ENCODE results near the gene ACO1.

ACO1 gene

GRCh38 chr9:32449969-32450368 lies 65.5 kb downstream of the ACO1 start:
- ChIA-PET CTCF (no interaction called here), POLR2A (ENCODE audit: low non-redundant PET) (no interaction called here)
- no peak for DNase-seq (ENCODE audit: low spot score)
- no peak for TF ChIP-seq CTCF (conservative IDR thresholded peaks at IDR 0.05; ENCODE audit: low read depth)
- H3K27ac ChIP-seq, result no peak overlapping the region

- DNase-seq (ENCODE audit: low spot score), result no peak
- ChIA-PET POLR2A (ENCODE audit: low non-redundant PET) (no interaction called here), CTCF (interaction anchor here (0.6 kb wide), 1 partner anchor 1384 kb away, joined by 6 read pairs; no protein-coding TSS in a partner anchor)
- H3K27ac ChIP-seq, result no peak overlapping the region
- TF ChIP-seq CTCF (conservative IDR thresholded peaks at IDR 0.05; ENCODE audit: low read depth), result no peak
Observed at GRCh38 chr9:32454280-32454679, 69.8 kb downstream of the ACO1 start.

- no peak for DNase-seq (ENCODE audit: low spot score)
- CTCF ChIA-PET, result interaction anchor here (1.7 kb wide), 1 partner anchor 14 kb away, joined by 5 read pairs; no protein-coding TSS in a partner anchor
- no peak for TF ChIP-seq CTCF (conservative IDR thresholded peaks at IDR 0.05; ENCODE audit: low read depth)
- no peak overlapping the region for H3K27ac ChIP-seq
- POLR2A ChIA-PET (ENCODE audit: low non-redundant PET), result no interaction called here
Observed at GRCh38 chr9:32455738-32456137, 71.3 kb downstream of the ACO1 start.

GRCh38 chr9:32456564-32456963 lies 72.1 kb downstream of the ACO1 start:
- DNase-seq (ENCODE audit: low spot score), result no peak
- H3K27ac ChIP-seq, result no peak overlapping the region
- ChIA-PET POLR2A (ENCODE audit: low non-redundant PET) (no interaction called here), CTCF (interaction anchor here (1.7 kb wide), 1 partner anchor 15 kb away, joined by 5 read pairs; no protein-coding TSS in a partner anchor)
- TF ChIP-seq CTCF (conservative IDR thresholded peaks at IDR 0.05; ENCODE audit: low read depth), result no peak

GRCh38 chr9:32463500-32464293 lies 79.3 kb downstream of the ACO1 start:
- CTCF ChIA-PET, result interaction anchor here (0.7 kb wide), 1 partner anchor 280 kb away, joined by 3 read pairs; no protein-coding TSS in a partner anchor
- POLR2A ChIA-PET (ENCODE audit: low non-redundant PET), result no interaction called here

GRCh38 chr9:32468740-32469139 lies 84.3 kb downstream of the ACO1 start:
- TF ChIP-seq CTCF (conservative IDR thresholded peaks at IDR 0.05; ENCODE audit: low read depth), result no peak
- H3K27ac ChIP-seq, result no peak overlapping the region
- POLR2A ChIA-PET (ENCODE audit: low non-redundant PET), result no interaction called here
- DNase-seq (ENCODE audit: low spot score), result no peak
- CTCF ChIA-PET, result no interaction called here

More at GRCh38 chr9:32463500-32464293, 79.3 kb downstream of the ACO1 start:
- DNase-seq (ENCODE audit: low spot score), result no peak
- no peak overlapping the region for H3K27ac ChIP-seq
- TF ChIP-seq CTCF (conservative IDR thresholded peaks at IDR 0.05; ENCODE audit: low read depth), result no peak

Data from RWPE1 (cell line).